ENCODE results near the gene GID8.

- no peak for TF ChIP-seq CTCF (conservative IDR thresholded peaks at IDR 0.05; ENCODE audit: low read depth in 2 of 2)
- TF ChIP-seq POLR2AphosphoS5 (IDR thresholded peaks at IDR 0.05; ENCODE audit: low read depth): no peak
- TF ChIP-seq EZH2 (IDR thresholded peaks at IDR 0.05; ENCODE audit: low read depth, unreplicated experiment): no peak
Measured at GRCh38 chr20:62962221-62962879, 24.4 kb downstream of the GID8 start.

Measured in GM23338 (cell line).